Measurements from ENCODE around the gene KRT80. TPM values are rescaled to one million over a fixed set of nuclear protein-coding genes. Genes with fewer than 3 reads are reported as not detected.

KRT80 gene
- total and polyA plus RNA-seq, 2 of the 13 experiments (the other 11 are each of a cell fraction or from before 2014, with no cell fraction given) = 0.27 to 0.53 TPM

DNA sequence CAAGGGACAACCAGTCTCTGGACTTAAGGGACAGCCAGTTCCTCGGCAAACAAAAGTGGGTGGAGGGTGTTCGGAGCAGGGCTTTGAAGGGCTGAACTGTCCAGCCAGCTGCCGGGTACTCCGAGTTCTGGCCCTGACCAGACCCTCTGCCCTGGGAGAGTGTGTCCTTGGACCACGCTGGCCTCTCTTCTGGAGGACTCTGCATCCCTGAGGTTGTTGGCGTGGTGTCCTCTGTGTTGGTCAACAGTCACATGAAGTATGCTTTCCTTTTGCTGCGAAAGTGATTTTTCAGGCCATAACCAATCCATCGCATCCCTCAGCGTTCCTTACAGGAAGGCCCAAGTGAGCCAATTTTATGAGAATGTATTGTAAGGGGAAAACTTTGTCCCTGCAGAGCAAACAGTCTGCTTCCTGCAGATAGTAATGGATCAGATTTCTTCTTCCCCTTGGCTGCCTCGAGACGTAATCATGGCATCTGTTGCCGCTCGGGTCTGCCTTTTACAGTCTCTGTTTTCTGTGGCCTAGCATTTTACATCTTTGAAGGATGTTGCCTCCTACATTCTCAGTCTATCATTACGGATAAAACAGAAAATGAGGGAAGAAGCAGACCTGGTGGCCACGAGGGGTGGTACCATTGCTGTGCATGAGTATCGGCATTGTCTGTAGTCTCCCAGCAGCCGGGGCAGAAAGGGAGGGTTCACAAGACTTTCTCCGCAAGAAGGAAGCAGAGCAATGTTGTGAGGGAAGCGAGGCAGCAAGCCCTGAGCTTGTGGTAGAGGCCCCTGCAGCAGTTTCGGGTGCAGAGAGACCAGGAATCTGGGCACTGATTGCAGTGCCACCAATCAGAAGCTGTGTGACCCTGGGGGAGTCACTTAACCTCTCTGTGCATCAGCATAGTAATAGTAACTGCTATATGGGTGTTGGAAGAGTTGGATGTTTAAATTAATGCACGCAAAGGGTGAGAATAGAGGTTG lies 64.9 kb downstream of the KRT80 start:
- ATAC-seq (no peak), DNase-seq (ENCODE audit: low spot score) (no peak), FAIRE-seq (no peak)
- Histone ChIP-seq H3K79me2 (ENCODE audit: insufficient read depth, low read length) (no peaks in the 10 kb centered on the region), H3K4me1 (ENCODE audit: insufficient read depth, low read length) (peaks cover 22% of the 10 kb centered on the region), H3K9me3 (ENCODE audit: low read length) (no peaks in the 10 kb centered on the region), H3K4me3 (replicated peaks in 1 of 3; ENCODE audit: insufficient read depth in 1 of 3, low read depth in 2 of 3, low read length in 3 of 3) (no peak overlapping the region), H4K20me1 (ENCODE audit: insufficient read depth, low read length) (no peaks in the 10 kb centered on the region), H3K27me3 (ENCODE audit: control insufficient read depth in 1 of 2, insufficient read depth in 2 of 2, low read length in 2 of 2) (peaks cover 4 to 36% of the 10 kb centered on the region in 2 experiments; a peak in 3 of 5 replicates), H3K9ac (ENCODE audit: insufficient read depth, low read depth, low read length) (no peak overlapping the region), H2AFZ (ENCODE audit: low read length) (no peak overlapping the region), H3K27ac (ENCODE audit: extremely low read length, insufficient read depth, low read length) (no peak overlapping the region), H3K36me3 (replicated peaks in 1 of 2; ENCODE audit: control insufficient read depth in 1 of 2, insufficient read depth in 2 of 2, low read length in 2 of 2) (no peaks in the 10 kb centered on the region), H3K4me2 (ENCODE audit: low read depth, low read length) (no peak overlapping the region)
- WGBS (ENCODE audit: low lambda C conversion rate) = 33% methylated on average over 15 of the region's 21 CpGs
- no TSS peak for BruUV-seq (replicated peaks)
- ChIA-PET POLR2A (no interaction called here), CTCF (ENCODE audit: low intra/inter-chr PET ratio, low total read pairs) (no interaction called here)
- intact Hi-C loops (cut with micrococcal nuclease; ENCODE audit: unreplicated experiment) = no loop called here
- in situ Hi-C loops (cut with HindIII; ENCODE audit: extremely low pct_ligation_motif_present, low pct_unique_long_range_greater_than_20kb) = loop anchor here (25.0 kb wide), 2 partner anchors 410 to 860 kb away; no protein-coding TSS in a partner anchor
- TF ChIP-seq, protein P1, sequence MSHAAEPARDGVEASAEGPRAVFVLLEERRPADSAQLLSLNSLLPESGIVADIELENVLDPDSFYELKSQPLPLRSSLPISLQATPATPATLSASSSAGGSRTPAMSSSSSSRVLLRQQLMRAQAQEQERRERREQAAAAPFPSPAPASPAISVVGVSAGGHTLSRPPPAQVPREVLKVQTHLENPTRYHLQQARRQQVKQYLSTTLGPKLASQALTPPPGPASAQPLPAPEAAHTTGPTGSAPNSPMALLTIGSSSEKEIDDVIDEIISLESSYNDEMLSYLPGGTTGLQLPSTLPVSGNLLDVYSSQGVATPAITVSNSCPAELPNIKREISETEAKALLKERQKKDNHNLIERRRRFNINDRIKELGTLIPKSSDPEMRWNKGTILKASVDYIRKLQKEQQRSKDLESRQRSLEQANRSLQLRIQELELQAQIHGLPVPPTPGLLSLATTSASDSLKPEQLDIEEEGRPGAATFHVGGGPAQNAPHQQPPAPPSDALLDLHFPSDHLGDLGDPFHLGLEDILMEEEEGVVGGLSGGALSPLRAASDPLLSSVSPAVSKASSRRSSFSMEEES (CRISPR knock-in tag; IDR thresholded peaks at IDR 0.05) = no peak
- peak; percentile 92 for TF ChIP-seq ZNF768 (CRISPR knock-in tag; IDR thresholded peaks at IDR 0.05)

GRCh38 chr12:52126050-52126604 lies 65.7 kb downstream of the KRT80 start:
- H3K4me2 ChIP-seq (ENCODE audit: low read depth, low read length) = no peak overlapping the region
- H3K27me3 ChIP-seq (ENCODE audit: control insufficient read depth in 1 of 2, insufficient read depth in 2 of 2, low read length in 2 of 2) = peaks cover 4 to 36% of the 10 kb centered on the region in 2 experiments; a peak in 3 of 5 replicates
- peaks cover 30% of the 10 kb centered on the region for H3K4me1 ChIP-seq (ENCODE audit: insufficient read depth, low read length)
- DNase-seq (ENCODE audit: low spot score) (no peak), FAIRE-seq (no peak), ATAC-seq (no peak)
- in situ Hi-C loops (cut with HindIII; ENCODE audit: extremely low pct_ligation_motif_present, low pct_unique_long_range_greater_than_20kb) (loop anchor here (25.0 kb wide), 2 partner anchors 411 to 861 kb away; no protein-coding TSS in a partner anchor), intact Hi-C loops (cut with micrococcal nuclease; ENCODE audit: unreplicated experiment) (no loop called here)
- no peak overlapping the region for H3K4me3 ChIP-seq (replicated peaks in 1 of 3; ENCODE audit: insufficient read depth in 1 of 3, low read depth in 2 of 3, low read length in 3 of 3)
- H3K36me3 ChIP-seq (replicated peaks in 1 of 2; ENCODE audit: control insufficient read depth in 1 of 2, insufficient read depth in 2 of 2, low read length in 2 of 2) = no peaks in the 10 kb centered on the region
- no peak overlapping the region for H2AFZ ChIP-seq (ENCODE audit: low read length)
- TF ChIP-seq KDM4B (CRISPR knock-in tag; IDR thresholded peaks at IDR 0.05) (no peak), MAFG (CRISPR knock-in tag; IDR thresholded peaks at IDR 0.05) (no peak)
- TF ChIP-seq, protein P2, sequence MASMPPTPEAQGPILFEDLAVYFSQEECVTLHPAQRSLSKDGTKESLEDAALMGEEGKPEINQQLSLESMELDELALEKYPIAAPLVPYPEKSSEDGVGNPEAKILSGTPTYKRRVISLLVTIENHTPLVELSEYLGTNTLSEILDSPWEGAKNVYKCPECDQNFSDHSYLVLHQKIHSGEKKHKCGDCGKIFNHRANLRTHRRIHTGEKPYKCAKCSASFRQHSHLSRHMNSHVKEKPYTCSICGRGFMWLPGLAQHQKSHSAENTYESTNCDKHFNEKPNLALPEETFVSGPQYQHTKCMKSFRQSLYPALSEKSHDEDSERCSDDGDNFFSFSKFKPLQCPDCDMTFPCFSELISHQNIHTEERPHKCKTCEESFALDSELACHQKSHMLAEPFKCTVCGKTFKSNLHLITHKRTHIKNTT (CRISPR knock-in tag; IDR thresholded peaks at IDR 0.05) = no peak
- H4K20me1 ChIP-seq (ENCODE audit: insufficient read depth, low read length) = no peaks in the 10 kb centered on the region
- no peaks in the 10 kb centered on the region for H3K79me2 ChIP-seq (ENCODE audit: insufficient read depth, low read length)
- no peak overlapping the region for H3K27ac ChIP-seq (ENCODE audit: extremely low read length, insufficient read depth, low read length)
- no peaks in the 10 kb centered on the region for H3K9me3 ChIP-seq (ENCODE audit: low read length)
- 0% methylated on average over 1 of the region's 2 CpGs for WGBS (ENCODE audit: low lambda C conversion rate)
- POLR2A ChIA-PET = no interaction called here
- no TSS peak for BruUV-seq (replicated peaks)
- H3K9ac ChIP-seq (ENCODE audit: insufficient read depth, low read depth, low read length) = no peak overlapping the region
- CTCF ChIA-PET (ENCODE audit: low intra/inter-chr PET ratio, low total read pairs) = no interaction called here
